Tibial nerve (tissue), 3 donors: ENCODE results near the gene KIF5C.

Experiments used
- CTCF ChIP-seq, 5 experiments: fragments of 200-600 bp in 3 of 5; fragments of 450-650 bp in 2 of 5; sonication (generic) in 3 of 5; IDR thresholded peaks; one replicate each; pipeline ENCODE4 v1.5.1; 2016 to 2019; ENCODE audit warnings: antibody characterized with exemption in 5 of 5, mild to moderate bottlenecking in 3 of 5, moderate library complexity in 2 of 5
- POLR2A ChIP-seq, 2 donors: fragments of 450-650 bp; IDR thresholded peaks; one replicate each; pipeline ENCODE4 v1.6.1; 2017; ENCODE audit warnings: antibody characterized with exemption in 2 of 2, mild to moderate bottlenecking in 2 of 2, moderate library complexity in 2 of 2

- TF ChIP-seq CTCF (IDR thresholded peaks at IDR 0.05), result no peak
- no peak for TF ChIP-seq POLR2A (IDR thresholded peaks at IDR 0.05)
Measured at GRCh38 chr2:149062531-149062930, 187.5 kb downstream of the KIF5C start.
